Upper lobe of left lung (tissue), 6 donors: Measurements from ENCODE around the gene GPER1. TPM values are rescaled to one million over a fixed set of nuclear protein-coding genes. Genes with fewer than 3 reads are reported as not detected.
A peak's percentile ranks its signal among the peaks of the same experiment; 100 is the strongest.

Source experiments
- ATAC-seq, 2 donors: fragments of 200-7000 bp; cut with Tn5 transposase; one replicate each; pipeline ENCODE4 v1.9.1; 2022; ENCODE audit warnings: mild to moderate bottlenecking in 2 of 2, moderate library complexity in 2 of 2; ENCODE audit not compliant: low FRiP score in 2 of 2
- DNase-seq, 2 donors: peaks; one replicate each; pipeline ENCODE4 v3.0.0-alpha.2; 2019 to 2020
- H3K27ac ChIP-seq, 4 donors: fragments of 200-600 bp; sonication (generic); one replicate each; pipeline ENCODE4 v1.5.1; 2016 to 2019
- H3K27me3 ChIP-seq, 4 donors: fragments of 200-600 bp; sonication (generic); one replicate each; pipeline ENCODE4 v1.5.1; 2017 to 2019
- H3K36me3 ChIP-seq, 4 donors: fragments of 200-600 bp; sonication (generic); one replicate each; pipeline ENCODE4 v1.5.1; 2016 to 2019
- H3K4me1 ChIP-seq, 4 donors: fragments of 200-600 bp; sonication (generic); one replicate each; pipeline ENCODE4 v1.5.1; 2018 to 2019
- H3K4me3 ChIP-seq, 4 donors: fragments of 200-600 bp; sonication (generic); one replicate each; pipeline ENCODE4 v1.5.1; 2017 to 2019; ENCODE audit warnings: mild to moderate bottlenecking in 2 of 4, moderate library complexity in 1 of 4
- H3K9me3 ChIP-seq, 4 donors: fragments of 200-600 bp; sonication (generic); one replicate each; pipeline ENCODE4 v1.5.1; 2018 to 2019
- CTCF ChIP-seq, 6 experiments: fragments of 450-650 bp in 4 of 6; fragments of 200-600 bp in 2 of 6; sonication (generic) in 2 of 6; IDR thresholded peaks; one replicate each; pipeline ENCODE4 v1.5.1; 2016 to 2019; ENCODE audit warnings: antibody characterized with exemption in 6 of 6
- EP300 ChIP-seq, 4 donors: sonication (generic); formaldehyde crosslinking; IDR thresholded peaks; one replicate each; pipeline ENCODE4 v1.5.1; 2017; ENCODE audit warnings: antibody characterized with exemption in 4 of 4, control low read depth in 2 of 4
- POLR2A ChIP-seq, 4 donors: fragments of 450-650 bp; IDR thresholded peaks; one replicate each; pipeline ENCODE4 v1.5.1; 2016 to 2017; ENCODE audit warnings: antibody characterized with exemption in 4 of 4, mild to moderate bottlenecking in 2 of 4
- POLR2AphosphoS5 ChIP-seq, 2 donors: sonication (generic); formaldehyde crosslinking; IDR thresholded peaks; one replicate each; pipeline ENCODE4 v1.5.1; 2017; ENCODE audit warnings: antibody characterized with exemption in 2 of 2
- WGBS, 2 donors: methylation state at CpG; one replicate each; pipeline ENCODE4 v1.1.5; 2017 to 2018; 5-methylcytosine and 5-hydroxymethylcytosine counted together
- total RNA-seq, 6 donors: library from RNA; depleted of rRNA in 4 of 6; stranded (reverse); fragments of >200 nt in 4 of 6; gene quantifications; one replicate each; pipeline versions ENCODE4 v1.1.0 to v1.2.1, GENCODE V29; 2016 to 2021
- donor health status: DM: no; HTN: no; CAD: no; lungs with moderate emphysema.
- donor health status: DM: no; HTN: yes; CAD: no; lungs with severe emphysema.

GPER1 gene
- total RNA-seq, 6 donors from 2014 or later: 6.5 to 24.7 (median 8.5) TPM

- TF ChIP-seq POLR2A (IDR thresholded peaks at IDR 0.05) (no peak), EP300 (IDR thresholded peaks at IDR 0.05) (no peak), POLR2AphosphoS5 (IDR thresholded peaks at IDR 0.05) (no peak), CTCF (IDR thresholded peaks at IDR 0.05) (no peak)
- ATAC-seq (no peak), DNase-seq (no peak)
- no peaks in the 10 kb centered on the region for H3K9me3 ChIP-seq
- WGBS, 2 donors: 18 to 25% methylated on average over 9 of the region's 9 CpGs
- H3K36me3 ChIP-seq: no peaks in the 10 kb centered on the region
- peaks cover 13 to 19% (median 15%) of the 10 kb centered on the region in 4 donors for H3K4me1 ChIP-seq
- no peaks in the 10 kb centered on the region for H3K27me3 ChIP-seq
- H3K27ac ChIP-seq: no peak overlapping the region
- peak overlapping the region in 3 of 4 donors; percentile 66 to 94 (median 89) for H3K4me3 ChIP-seq
Observed at GRCh38 chr7:1136841-1137516, 49.1 kb downstream of the GPER1 start.

- Histone ChIP-seq H3K36me3 (no peaks in the 10 kb centered on the region), H3K4me1 (peaks cover 13 to 19% (median 15%) of the 10 kb centered on the region in 4 donors), H3K9me3 (no peaks in the 10 kb centered on the region), H3K27me3 (no peaks in the 10 kb centered on the region), H3K27ac (peak overlapping the region; percentile 69 to 84 (median 83)), H3K4me3 (peak overlapping the region; percentile 66 to 94 (median 86))
- TF ChIP-seq POLR2AphosphoS5 (IDR thresholded peaks at IDR 0.05) (no peak), CTCF (IDR thresholded peaks at IDR 0.05) (no peak), EP300 (IDR thresholded peaks at IDR 0.05) (no peak), POLR2A (IDR thresholded peaks at IDR 0.05) (no peak)
- no peak for DNase-seq
- peak; percentile 68 to 92 for ATAC-seq
- 21 to 28% methylated on average over 16 of the region's 51 CpGs for WGBS, 2 donors
Observed at GRCh38 chr7:1137517-1138167, 49.7 kb downstream of the GPER1 start.

DNA sequence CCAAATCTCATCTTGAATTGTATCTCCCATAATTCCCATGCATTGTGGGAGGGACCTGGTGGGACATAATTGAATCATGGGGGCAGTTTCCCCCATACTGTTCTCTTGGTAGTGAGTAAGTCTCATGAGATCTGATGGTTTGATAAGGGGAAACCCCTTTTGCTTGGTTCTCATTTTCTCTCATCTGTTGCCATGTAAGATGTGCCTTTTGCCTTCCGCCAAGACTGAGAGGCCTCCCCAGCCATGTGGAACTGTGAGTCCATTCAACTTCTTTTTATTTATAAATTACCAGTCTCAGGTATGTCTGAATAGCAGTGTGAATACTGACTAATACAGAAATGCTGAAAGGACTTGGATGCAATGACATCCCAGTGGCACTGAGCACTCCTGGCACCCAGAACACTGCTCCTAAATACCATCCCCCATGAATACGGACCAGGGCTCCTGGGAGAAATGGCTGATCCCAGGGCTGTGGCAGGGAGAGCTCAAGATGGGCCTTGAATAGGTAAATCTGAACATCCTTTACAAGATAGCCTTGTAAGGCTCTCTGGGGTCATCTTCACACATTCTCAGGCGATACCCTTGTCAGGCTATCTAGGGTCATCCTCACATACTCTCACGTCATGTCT, 52.7 kb downstream of the GPER1 start:
- 89% methylated on average over 4 of the region's 4 CpGs for WGBS, 2 donors
- DNase-seq (no peak), ATAC-seq (no peak)

GRCh38 chr7:1141651-1142050, 53.7 kb downstream of the GPER1 start:
- H3K4me3 ChIP-seq: no peak overlapping the region
- H3K36me3 ChIP-seq: no peaks in the 10 kb centered on the region
- no peak for ATAC-seq
- no peaks in the 10 kb centered on the region for H3K9me3 ChIP-seq
- H3K4me1 ChIP-seq: peaks cover 13 to 18% (median 14%) of the 10 kb centered on the region in 4 donors
- TF ChIP-seq CTCF (IDR thresholded peaks at IDR 0.05) (no peak), POLR2AphosphoS5 (IDR thresholded peaks at IDR 0.05) (no peak), EP300 (IDR thresholded peaks at IDR 0.05) (no peak), POLR2A (IDR thresholded peaks at IDR 0.05) (no peak)
- no peak overlapping the region for H3K27ac ChIP-seq
- 79 to 82% methylated on average over 6 of the region's 6 CpGs for WGBS, 2 donors
- H3K27me3 ChIP-seq: no peaks in the 10 kb centered on the region
- no peak for DNase-seq

More for the DNA sequence above, 52.7 kb downstream of the GPER1 start:
- no peaks in the 10 kb centered on the region for H3K27me3 ChIP-seq
- H3K27ac ChIP-seq: no peak overlapping the region
- H3K4me1 ChIP-seq: peaks cover 13 to 19% (median 15%) of the 10 kb centered on the region in 4 donors
- TF ChIP-seq CTCF (IDR thresholded peaks at IDR 0.05) (no peak), POLR2AphosphoS5 (IDR thresholded peaks at IDR 0.05) (no peak), EP300 (IDR thresholded peaks at IDR 0.05) (no peak), POLR2A (IDR thresholded peaks at IDR 0.05) (no peak)
- H3K36me3 ChIP-seq: no peaks in the 10 kb centered on the region
- no peaks in the 10 kb centered on the region for H3K9me3 ChIP-seq
- no peak overlapping the region for H3K4me3 ChIP-seq
